Endothelial cell of umbilical vein (primary cell): ENCODE results near the gene NCF4. TPM values are rescaled to one million over a fixed set of nuclear protein-coding genes. Genes with fewer than 3 reads are reported as not detected.

Experiments used
- BruUV-seq: library from RNA; stranded (reverse); fragments of 400-500 nt; replicated peaks from 2 replicates; lab custom pipeline; 2021; lab: Mats Ljungman, UMichigan
- CTCF ChIA-PET: fragments of 300-600, 350-600 bp; sonication (Branson Sonifier 250); formaldehyde crosslinking; loops from one replicate; lab custom pipeline; 2021; ENCODE audit warnings: antibody characterized with exemption, inconsistent platforms; lab: Charles Lee
- POLR2A ChIA-PET: fragments of 300-600, 350-600 bp; sonication (Branson Sonifier 250); formaldehyde crosslinking; loops from one replicate; lab custom pipeline; 2021; ENCODE audit warnings: antibody characterized with exemption, inconsistent platforms; lab: Charles Lee
- DNase-seq: peaks from one replicate; pipeline ENCODE4 v3.0.0-alpha.2; 2011; ENCODE audit warnings: low read depth, low spot score
- FAIRE-seq: peaks from 2 replicates; lab custom pipeline; 2011; peaks lifted over from hg19 to GRCh38; lab: Jason Lieb, UNC
- H2AFZ ChIP-seq: 2 replicates; pipeline ENCODE4 v1.6.0; 2012; ENCODE audit warnings: low read depth, low read length, control low read depth, inconsistent platforms
- H3K27ac ChIP-seq: 2 replicates; pipeline ENCODE4 v1.5.1; 2011; ENCODE audit warnings: low read depth, mild to moderate bottlenecking, control low read depth, low read length, moderate library complexity; ENCODE audit not compliant: insufficient read depth
- H3K27me3 ChIP-seq, 2 experiments: 2 replicates each; pipeline versions ENCODE4 v1.6.0 to v1.6.1; 2011; ENCODE audit warnings: low read length in 2 of 2, mixed read lengths in 1 of 2; ENCODE audit not compliant: control insufficient read depth in 2 of 2, insufficient read depth in 2 of 2
- H3K36me3 ChIP-seq, 2 experiments: 2 replicates in 1 of 2; 3 replicates in 1 of 2; pipeline ENCODE4 v1.5.1; 2011; ENCODE audit warnings: low read length in 2 of 2, mild to moderate bottlenecking in 1 of 2, moderate library complexity in 1 of 2; ENCODE audit not compliant: control insufficient read depth in 2 of 2, insufficient read depth in 2 of 2; ENCODE audit errors: extremely low read depth in 1 of 2
- H3K4me1 ChIP-seq: 3 replicates; pipeline ENCODE4 v1.5.1; 2011; ENCODE audit warnings: mild to moderate bottlenecking, low read length; ENCODE audit not compliant: control insufficient read depth, insufficient read depth; ENCODE audit errors: extremely low read depth
- H3K4me2 ChIP-seq: 2 replicates; pipeline ENCODE4 v1.6.1; 2011; ENCODE audit warnings: low read length, control low read depth, mixed read lengths; ENCODE audit not compliant: insufficient read depth
- H3K4me3 ChIP-seq, 3 experiments: fragments of 200-600 bp in 1 of 3; sonication (generic), shearing (Covaris generic) in 1 of 3; replicated peaks in 1 of 3; 2 replicates each; pipeline ENCODE4 v1.5.1; 2011 to 2016; ENCODE audit warnings: control low read depth in 3 of 3, low read length in 3 of 3, mild to moderate bottlenecking in 2 of 3, inconsistent platforms in 1 of 3, low read depth in 1 of 3, moderate library complexity in 1 of 3; ENCODE audit not compliant: insufficient read depth in 1 of 3
- H3K79me2 ChIP-seq: 2 replicates; pipeline ENCODE4 v1.6.0; 2012; ENCODE audit warnings: low read length, inconsistent platforms; ENCODE audit not compliant: control insufficient read depth, insufficient read depth
- H3K9ac ChIP-seq: replicated peaks from 2 replicates; pipeline ENCODE3; 2011; ENCODE audit warnings: low read length, control low read depth; ENCODE audit not compliant: insufficient read depth; ENCODE audit errors: extremely low read depth
- H3K9me1 ChIP-seq: replicated peaks from 3 replicates; pipeline ENCODE4 v1.6.0; 2011; ENCODE audit warnings: mild to moderate bottlenecking, low read length; ENCODE audit not compliant: control insufficient read depth, insufficient read depth; ENCODE audit errors: extremely low read depth
- H3K9me3 ChIP-seq: replicated peaks from 2 replicates; pipeline ENCODE4 v1.5.1; 2012; ENCODE audit warnings: low read length, inconsistent platforms; ENCODE audit not compliant: control insufficient read depth, insufficient read depth
- H4K20me1 ChIP-seq: replicated peaks from 2 replicates; pipeline ENCODE3; 2011; ENCODE audit warnings: mild to moderate bottlenecking, low read length; ENCODE audit not compliant: control insufficient read depth, insufficient read depth; ENCODE audit errors: extremely low read depth
- EZH2 ChIP-seq: IDR thresholded peaks from 2 replicates; pipeline ENCODE4 v1.6.1; 2012; ENCODE audit warnings: borderline replicate concordance, low read depth, mild to moderate bottlenecking, moderate library complexity, low read length, inconsistent platforms; ENCODE audit not compliant: severe bottlenecking
- FOS ChIP-seq: IDR thresholded peaks from 2 replicates; pipeline ENCODE4 v1.6.1; 2011; ENCODE audit warnings: mild to moderate bottlenecking, low read length, moderate library complexity, borderline replicate concordance; ENCODE audit not compliant: insufficient read depth
- GATA2 ChIP-seq: IDR thresholded peaks from 2 replicates; pipeline ENCODE4 v1.7.0; 2011; ENCODE audit warnings: low read depth, mild to moderate bottlenecking, moderate library complexity, mixed read lengths, low read length; ENCODE audit not compliant: insufficient read length, insufficient read depth
- JUN ChIP-seq: IDR thresholded peaks from 2 replicates; pipeline ENCODE4 v1.6.1; 2011; ENCODE audit warnings: borderline replicate concordance, low read depth; ENCODE audit not compliant: insufficient read length, insufficient read depth
- MAX ChIP-seq: IDR thresholded peaks from 2 replicates; pipeline ENCODE4 v1.6.1; 2011; ENCODE audit not compliant: insufficient read depth, insufficient read length
- MYC ChIP-seq: IDR thresholded peaks from one replicate; pipeline ENCODE4 v1.6.1; 2011; ENCODE audit warnings: mild to moderate bottlenecking, low read depth, low read length
- POLR2A ChIP-seq: IDR thresholded peaks from 2 replicates; pipeline ENCODE4 v1.6.1; 2012; ENCODE audit warnings: low read depth, mild to moderate bottlenecking, control low read depth, low read length
- POLR2AphosphoS5 ChIP-seq: IDR thresholded peaks from 2 replicates; pipeline ENCODE4 v1.6.1; 2012; ENCODE audit warnings: low read depth, mild to moderate bottlenecking, control low read depth, low read length, moderate library complexity; ENCODE audit not compliant: insufficient read depth
- dilution Hi-C: fragments of 300-500 bp; cut with MboI; formaldehyde crosslinking; loops from one replicate; pipeline ENCODE4 v1.15.0; 2019; ENCODE audit warnings: low sequenced_read_pairs; ENCODE audit not compliant: extremely low pct_ligation_motif_present
- intact Hi-C: fragments of 100-400 bp; cut with micrococcal nuclease; formaldehyde crosslinking; loops from one replicate; pipeline ENCODE4 v1.10.0; 2022
- polyA plus RNA-seq, 4 experiments: library from polyadenylated mRNA; depleted of rRNA in 3 of 4; stranded (reverse) in 3 of 4; unstranded in 1 of 4; fragments of >200 nt; gene quantifications; 2 replicates each; pipeline versions ENCODE4 v1.2.1 to v1.2.3, GENCODE V29; 2011 to 2012; ENCODE audit warnings: missing spikeins in 1 of 4
- total RNA-seq: library from RNA; stranded (reverse); gene quantifications from 2 replicates; pipeline ENCODE4 v1.2.3, GENCODE V29; 2021
- TF ChIP-seq, protein P1 (sequence below), 2 donors: IDR thresholded peaks; 1 replicate in 1 of 2; 2 replicates in 1 of 2; pipeline ENCODE4 v1.5.1; 2011; ENCODE audit warnings: low read length in 2 of 2, mild to moderate bottlenecking in 2 of 2, moderate library complexity in 2 of 2, control low read depth in 1 of 2, inconsistent platforms in 1 of 2, low read depth in 1 of 2; ENCODE audit not compliant: insufficient read depth in 1 of 2; ENCODE audit errors: extremely low read depth in 1 of 2

The NCF4 gene
- total and polyA plus RNA-seq, 2 donors (not counting 3 experiments of a cell fraction or from before 2014, with no cell fraction given) = 0.07 TPM; not detected in 1

DNA sequence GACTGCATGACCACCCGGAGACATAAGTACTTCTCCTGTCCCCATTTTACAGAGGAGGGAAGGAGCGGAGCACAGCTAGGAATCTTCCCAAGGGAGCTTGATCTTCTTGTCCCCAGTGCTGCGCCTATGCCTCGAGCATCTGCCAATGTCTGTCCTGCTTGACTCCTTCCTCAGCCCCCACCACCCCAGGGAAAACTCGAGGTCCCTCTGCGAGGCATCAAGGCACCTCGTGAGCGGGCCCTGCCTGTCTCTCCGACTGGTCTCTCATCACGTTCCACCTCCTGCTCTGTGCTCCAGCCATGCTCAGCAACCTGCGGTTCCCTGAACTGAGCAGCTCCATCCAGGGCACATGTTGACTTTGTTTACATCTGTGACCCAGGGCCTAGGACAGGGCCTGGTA is 2.5 kb downstream of the NCF4 start:
- H4K20me1 ChIP-seq = no peaks in the 10 kb centered on the region
- H3K4me1 ChIP-seq = no peaks in the 10 kb centered on the region
- no TSS peak for BruUV-seq
- POLR2A ChIA-PET = no interaction called here
- H3K9me3 ChIP-seq = no peaks in the 10 kb centered on the region
- CTCF ChIA-PET = no interaction called here
- no peak overlapping the region for H3K27ac ChIP-seq
- no peak for FAIRE-seq
- intact Hi-C loops = no loop called here
- H3K79me2 ChIP-seq = no peaks in the 10 kb centered on the region
- H3K36me3 ChIP-seq = no peaks in the 10 kb centered on the region
- TF ChIP-seq MAX (no peak), GATA2 (no peak), FOS (no peak), EZH2 (no peak), POLR2AphosphoS5 (no peak), MYC (no peak), POLR2A (no peak), JUN (no peak)
- TF ChIP-seq, protein P1, sequence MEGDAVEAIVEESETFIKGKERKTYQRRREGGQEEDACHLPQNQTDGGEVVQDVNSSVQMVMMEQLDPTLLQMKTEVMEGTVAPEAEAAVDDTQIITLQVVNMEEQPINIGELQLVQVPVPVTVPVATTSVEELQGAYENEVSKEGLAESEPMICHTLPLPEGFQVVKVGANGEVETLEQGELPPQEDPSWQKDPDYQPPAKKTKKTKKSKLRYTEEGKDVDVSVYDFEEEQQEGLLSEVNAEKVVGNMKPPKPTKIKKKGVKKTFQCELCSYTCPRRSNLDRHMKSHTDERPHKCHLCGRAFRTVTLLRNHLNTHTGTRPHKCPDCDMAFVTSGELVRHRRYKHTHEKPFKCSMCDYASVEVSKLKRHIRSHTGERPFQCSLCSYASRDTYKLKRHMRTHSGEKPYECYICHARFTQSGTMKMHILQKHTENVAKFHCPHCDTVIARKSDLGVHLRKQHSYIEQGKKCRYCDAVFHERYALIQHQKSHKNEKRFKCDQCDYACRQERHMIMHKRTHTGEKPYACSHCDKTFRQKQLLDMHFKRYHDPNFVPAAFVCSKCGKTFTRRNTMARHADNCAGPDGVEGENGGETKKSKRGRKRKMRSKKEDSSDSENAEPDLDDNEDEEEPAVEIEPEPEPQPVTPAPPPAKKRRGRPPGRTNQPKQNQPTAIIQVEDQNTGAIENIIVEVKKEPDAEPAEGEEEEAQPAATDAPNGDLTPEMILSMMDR (IDR thresholded peaks at IDR 0.05; ENCODE audit: extremely low read depth in 1 of 2, insufficient read depth in 1 of 2, low read depth in 1 of 2, low read length in 2 of 2) = no peak
- no peaks in the 10 kb centered on the region for H3K9me1 ChIP-seq
- H2AFZ ChIP-seq = no peak overlapping the region
- H3K27me3 ChIP-seq = no peaks in the 10 kb centered on the region
- H3K4me2 ChIP-seq = no peak overlapping the region
- no peak for DNase-seq
- dilution Hi-C loops = no loop called here
- H3K4me3 ChIP-seq = no peak overlapping the region
- no peak overlapping the region for H3K9ac ChIP-seq
